SU-DHL-6 (cell line): ENCODE data around the gene ZBP1.

Experiments
- H2AFZ ChIP-seq: fragments of 200-600 bp; sonication (generic); 2 replicates; pipeline ENCODE4 v1.6.1; 2014; ENCODE audit warnings: low read depth, mild to moderate bottlenecking, moderate library complexity, mixed read lengths, antibody characterized with exemption, low read length; ENCODE audit not compliant: severe bottlenecking
- H3F3A ChIP-seq: fragments of 200-600 bp; shearing (Covaris generic); 2 replicates; pipeline ENCODE4 v1.6.0; 2016; ENCODE audit warnings: antibody characterized with exemption, mild to moderate bottlenecking; ENCODE audit not compliant: insufficient read depth
- H3K27ac ChIP-seq: fragments of 200-600 bp; sonication (generic); 2 replicates; pipeline ENCODE4 v1.5.1; 2016; ENCODE audit warnings: low read depth, mild to moderate bottlenecking, low read length, moderate library complexity, mixed read lengths
- H3K27me3 ChIP-seq: fragments of 200-600 bp; sonication (generic), shearing (Covaris generic); 2 replicates; pipeline ENCODE4 v1.6.0; 2014; ENCODE audit warnings: mild to moderate bottlenecking, low read length
- H3K36me3 ChIP-seq: fragments of 200-600 bp; sonication (generic); 2 replicates; pipeline ENCODE4 v1.6.1; 2014; ENCODE audit warnings: mild to moderate bottlenecking, low read length, mixed read lengths
- H3K4me2 ChIP-seq: fragments of 300-600, 200-600 bp; shearing (Covaris generic), sonication (generic); 2 replicates; pipeline ENCODE4 v1.6.0; 2014; ENCODE audit warnings: low read length, low read depth, mild to moderate bottlenecking; ENCODE audit not compliant: poor library complexity, severe bottlenecking
- H3K4me3 ChIP-seq: fragments of 200-600 bp; sonication (generic); 2 replicates; pipeline ENCODE4 v1.5.1; 2014; ENCODE audit warnings: antibody characterized with exemption, low read length, mild to moderate bottlenecking, mixed read lengths; ENCODE audit not compliant: insufficient read depth, poor library complexity, severe bottlenecking
- H3K79me2 ChIP-seq: fragments of 200-600 bp; sonication (generic); 2 replicates; pipeline ENCODE4 v1.6.1; 2014; ENCODE audit warnings: mild to moderate bottlenecking, low read length, moderate library complexity; ENCODE audit not compliant: insufficient read depth
- H3K9ac ChIP-seq: fragments of 200-600 bp; sonication (generic); 2 replicates; pipeline ENCODE4 v1.7.0; 2014; ENCODE audit warnings: mild to moderate bottlenecking, low read length
- H3K9me2 ChIP-seq: fragments of 200-600 bp; sonication (generic); replicated peaks from 2 replicates; pipeline ENCODE4 v1.6.1; 2014; ENCODE audit warnings: low read length; ENCODE audit not compliant: insufficient read depth
- H3K9me3 ChIP-seq: fragments of 200-600 bp; sonication (generic); 2 replicates; pipeline ENCODE4 v1.6.1; 2014; ENCODE audit warnings: low read length, mixed read lengths; ENCODE audit not compliant: insufficient read depth
- H4K20me1 ChIP-seq: fragments of 200-600 bp; sonication (generic); 2 replicates; pipeline ENCODE4 v1.6.1; 2014; ENCODE audit warnings: low read depth, mild to moderate bottlenecking, antibody characterized with exemption, low read length, moderate library complexity, mixed read lengths
- CTCF ChIP-seq: fragments of 200-600 bp; sonication (generic); IDR thresholded peaks from one replicate; pipeline ENCODE4 v1.5.1; 2017; ENCODE audit warnings: antibody characterized with exemption, mild to moderate bottlenecking, low read length, moderate library complexity; ENCODE audit not compliant: insufficient read depth, poor library complexity, severe bottlenecking
- EZH2phosphoT487 ChIP-seq: fragments of 200-600 bp; sonication (generic), shearing (Covaris generic); conservative IDR thresholded peaks from 2 replicates; pipeline ENCODE4 v1.6.1; 2018; ENCODE audit warnings: mild to moderate bottlenecking, antibody characterized with exemption, low read length, moderate library complexity, mixed read lengths

The ZBP1 gene

GRCh38 chr20:57600320-57601210 is 19.7 kb downstream of the ZBP1 start:
- no peaks in the 10 kb centered on the region for H4K20me1 ChIP-seq
- no peak overlapping the region for H3K9ac ChIP-seq
- H3K9me2 ChIP-seq, result no peaks in the 10 kb centered on the region
- H3K27ac ChIP-seq, result no peak overlapping the region
- no peaks in the 10 kb centered on the region for H3K9me3 ChIP-seq
- TF ChIP-seq CTCF (no peak), EZH2phosphoT487 (no peak)
- no peak overlapping the region for H2AFZ ChIP-seq
- H3K27me3 ChIP-seq, result no peaks in the 10 kb centered on the region
- no peaks in the 10 kb centered on the region for H3F3A ChIP-seq
- H3K79me2 ChIP-seq, result no peaks in the 10 kb centered on the region
- no peak overlapping the region for H3K4me2 ChIP-seq
- H3K36me3 ChIP-seq, result no peaks in the 10 kb centered on the region
- no peak overlapping the region for H3K4me3 ChIP-seq

- no peak overlapping the region for H2AFZ ChIP-seq
- H3K9me2 ChIP-seq, result no peaks in the 10 kb centered on the region
- no peak overlapping the region for H3K9ac ChIP-seq
Observed at GRCh38 chr20:57598491-57598890, 21.7 kb downstream of the ZBP1 start.

GRCh38 chr20:57598060-57598459 is 22.2 kb downstream of the ZBP1 start:
- H3K9ac ChIP-seq, result no peak overlapping the region
- H2AFZ ChIP-seq, result no peak overlapping the region
- no peaks in the 10 kb centered on the region for H3K27me3 ChIP-seq
- no peak overlapping the region for H3K4me2 ChIP-seq
- no peaks in the 10 kb centered on the region for H3K9me3 ChIP-seq
- no peaks in the 10 kb centered on the region for H3K36me3 ChIP-seq
- H3K27ac ChIP-seq, result no peak overlapping the region
- no peak for TF ChIP-seq CTCF
- TF ChIP-seq EZH2phosphoT487, result no peak
- no peak overlapping the region for H3K4me3 ChIP-seq
- H3F3A ChIP-seq, result no peaks in the 10 kb centered on the region
- no peaks in the 10 kb centered on the region for H3K9me2 ChIP-seq
- no peaks in the 10 kb centered on the region for H4K20me1 ChIP-seq
- H3K79me2 ChIP-seq, result no peaks in the 10 kb centered on the region

More at GRCh38 chr20:57598491-57598890, 21.7 kb downstream of the ZBP1 start:
- Histone ChIP-seq H3F3A (no peaks in the 10 kb centered on the region), H3K79me2 (no peaks in the 10 kb centered on the region), H4K20me1 (no peaks in the 10 kb centered on the region), H3K9me3 (no peaks in the 10 kb centered on the region), H3K4me2 (no peak overlapping the region), H3K36me3 (no peaks in the 10 kb centered on the region), H3K27me3 (no peaks in the 10 kb centered on the region), H3K4me3 (no peak overlapping the region), H3K27ac (no peak overlapping the region)
- no peak for TF ChIP-seq CTCF
- TF ChIP-seq EZH2phosphoT487, result no peak
